Measurements from ENCODE around the gene ATAD3C. TPM values are rescaled to one million over a fixed set of nuclear protein-coding genes. Genes with fewer than 3 reads are reported as not detected.

The ATAD3C gene
- total and polyA plus RNA-seq, 10 donors = 0.25 to 3.9 (median 0.70) TPM; not detected in 2

DNA sequence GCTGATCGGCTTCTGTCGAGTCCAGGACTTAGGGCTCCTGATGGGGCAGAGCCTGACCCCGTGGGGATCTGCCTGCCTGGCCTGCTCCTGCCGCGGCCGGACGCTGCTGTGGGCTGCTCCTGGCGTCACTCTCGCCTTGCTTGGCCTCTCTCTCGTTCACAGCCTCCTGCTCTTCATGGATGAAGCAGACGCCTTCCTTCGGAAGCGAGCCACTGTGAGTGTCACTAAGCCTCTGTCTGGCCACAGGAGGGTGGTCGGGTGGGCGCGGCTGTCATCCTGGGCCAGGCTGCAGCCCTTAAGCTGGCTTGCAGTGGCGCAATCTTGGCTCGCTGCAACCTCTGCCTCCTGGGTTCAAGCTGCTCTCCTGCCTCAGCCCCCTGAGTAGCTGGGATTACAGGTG is 38.2 kb downstream of the ATAD3C start:
- intact Hi-C loops (cut with DNase I; ENCODE audit: low total_unique reads) = no loop called here
- H3K36me3 ChIP-seq = peaks cover 0 to 100% (median 80%) of the 10 kb centered on the region in 6 donors
- TF ChIP-seq, protein P1, sequence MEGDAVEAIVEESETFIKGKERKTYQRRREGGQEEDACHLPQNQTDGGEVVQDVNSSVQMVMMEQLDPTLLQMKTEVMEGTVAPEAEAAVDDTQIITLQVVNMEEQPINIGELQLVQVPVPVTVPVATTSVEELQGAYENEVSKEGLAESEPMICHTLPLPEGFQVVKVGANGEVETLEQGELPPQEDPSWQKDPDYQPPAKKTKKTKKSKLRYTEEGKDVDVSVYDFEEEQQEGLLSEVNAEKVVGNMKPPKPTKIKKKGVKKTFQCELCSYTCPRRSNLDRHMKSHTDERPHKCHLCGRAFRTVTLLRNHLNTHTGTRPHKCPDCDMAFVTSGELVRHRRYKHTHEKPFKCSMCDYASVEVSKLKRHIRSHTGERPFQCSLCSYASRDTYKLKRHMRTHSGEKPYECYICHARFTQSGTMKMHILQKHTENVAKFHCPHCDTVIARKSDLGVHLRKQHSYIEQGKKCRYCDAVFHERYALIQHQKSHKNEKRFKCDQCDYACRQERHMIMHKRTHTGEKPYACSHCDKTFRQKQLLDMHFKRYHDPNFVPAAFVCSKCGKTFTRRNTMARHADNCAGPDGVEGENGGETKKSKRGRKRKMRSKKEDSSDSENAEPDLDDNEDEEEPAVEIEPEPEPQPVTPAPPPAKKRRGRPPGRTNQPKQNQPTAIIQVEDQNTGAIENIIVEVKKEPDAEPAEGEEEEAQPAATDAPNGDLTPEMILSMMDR (IDR thresholded peaks at IDR 0.05 in 8 of 11, conservative IDR thresholded peaks at IDR 0.05 in 3 of 11) = no peak
- no peak for TF ChIP-seq POLR2AphosphoS5 (IDR thresholded peaks at IDR 0.05)
- no peak for TF ChIP-seq POLR2A (IDR thresholded peaks at IDR 0.05)

DNA sequence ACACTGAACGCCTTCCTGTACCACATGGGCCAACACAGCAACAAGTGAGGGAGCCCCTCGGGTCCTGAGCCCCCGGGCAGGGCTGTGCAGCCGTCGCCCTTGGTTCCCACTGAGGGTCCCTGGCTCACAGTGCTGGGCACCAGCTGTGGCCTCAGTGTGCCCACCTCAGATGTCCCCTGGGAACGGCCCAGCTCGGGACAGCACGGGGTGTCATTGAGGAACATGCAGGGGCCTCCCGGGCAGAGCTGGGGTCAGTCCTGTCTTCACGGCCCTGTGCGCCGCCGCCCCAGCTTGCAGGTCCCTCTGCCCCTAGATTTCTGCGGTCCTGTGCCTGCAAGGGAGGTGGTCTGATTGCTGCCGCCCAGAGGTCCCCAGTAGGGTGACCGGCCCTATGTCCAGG is 39.7 kb downstream of the ATAD3C start:
- intact Hi-C loops (cut with DNase I; ENCODE audit: low total_unique reads) = no loop called here
- Histone ChIP-seq H3K4me3 (no peak overlapping the region), H3K27ac (no peak overlapping the region), H3K36me3 (peaks cover 0 to 100% (median 80%) of the 10 kb centered on the region in 6 donors), H3K4me1 (no peaks in the 10 kb centered on the region), H3K9me3 (peaks cover 0 to 32% (median 27%) of the 10 kb centered on the region in 8 donors), H3K27me3 (replicated peaks in 1 of 7) (no peaks in the 10 kb centered on the region)
- 96 to 99% (median 97%) methylated on average over 8 to 16 of the region's 16 CpGs for WGBS, 5 donors
- no peak for DNase-seq
- TF ChIP-seq POLR2A (IDR thresholded peaks at IDR 0.05) (no peak), POLR2AphosphoS5 (IDR thresholded peaks at IDR 0.05) (no peak)
- TF ChIP-seq, protein P1 (IDR thresholded peaks at IDR 0.05 in 8 of 11, conservative IDR thresholded peaks at IDR 0.05 in 3 of 11) = no peak

More for the DNA sequence above, 38.2 kb downstream of the ATAD3C start:
- Histone ChIP-seq H3K27me3 (replicated peaks in 1 of 7) (no peaks in the 10 kb centered on the region), H3K27ac (no peak overlapping the region), H3K4me3 (no peak overlapping the region), H3K4me1 (no peaks in the 10 kb centered on the region), H3K9me3 (peaks cover 0 to 17% (median 13%) of the 10 kb centered on the region in 8 donors)
- 95 to 99% (median 95%) methylated on average over 6 to 18 of the region's 18 CpGs for WGBS, 5 donors
- DNase-seq = no peak

DNA sequence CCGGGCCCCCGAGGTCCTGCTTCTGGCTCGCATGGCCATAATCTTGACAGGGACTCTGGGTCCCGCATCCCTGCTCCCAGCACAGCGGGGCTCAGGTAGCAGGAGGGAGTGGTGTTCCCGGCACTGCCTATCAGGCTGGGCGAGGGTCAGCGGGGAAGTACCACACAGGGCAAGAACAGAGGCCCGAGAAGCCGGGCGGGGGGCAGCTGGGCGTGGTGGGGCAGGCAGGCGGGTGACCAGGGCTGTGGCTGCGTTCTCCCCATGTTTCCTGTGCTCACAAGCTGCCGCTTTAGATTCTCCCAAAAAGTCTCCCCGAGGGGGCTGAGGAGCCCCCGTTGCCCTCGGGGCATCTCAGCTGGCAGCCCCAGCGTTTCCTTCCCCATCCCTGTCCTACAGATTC is 40.4 kb downstream of the ATAD3C start:
- no peak overlapping the region for H3K4me3 ChIP-seq
- no peaks in the 10 kb centered on the region for H3K4me1 ChIP-seq
- TF ChIP-seq POLR2AphosphoS5 (IDR thresholded peaks at IDR 0.05) = no peak
- TF ChIP-seq, protein P1 (IDR thresholded peaks at IDR 0.05 in 8 of 11, conservative IDR thresholded peaks at IDR 0.05 in 3 of 11) = no peak
- no peak for TF ChIP-seq POLR2A (IDR thresholded peaks at IDR 0.05)
- 95 to 100% (median 97%) methylated on average over 16 to 19 of the region's 19 CpGs for WGBS, 5 donors
- DNase-seq = no peak
- H3K27me3 ChIP-seq (replicated peaks in 1 of 7) = no peaks in the 10 kb centered on the region
- H3K27ac ChIP-seq = no peak overlapping the region
- H3K36me3 ChIP-seq = peaks cover 0 to 100% (median 82%) of the 10 kb centered on the region in 6 donors
- H3K9me3 ChIP-seq = peaks cover 0 to 32% (median 28%) of the 10 kb centered on the region in 8 donors
- intact Hi-C loops (cut with DNase I; ENCODE audit: low total_unique reads) = no loop called here

- intact Hi-C loops (cut with DNase I; ENCODE audit: low total_unique reads) = no loop called here
- Histone ChIP-seq H3K36me3 (peaks cover 0 to 100% (median 83%) of the 10 kb centered on the region in 6 donors), H3K4me1 (no peaks in the 10 kb centered on the region), H3K27me3 (replicated peaks in 1 of 7) (no peaks in the 10 kb centered on the region), H3K27ac (no peak overlapping the region), H3K4me3 (no peak overlapping the region), H3K9me3 (peaks cover 0 to 32% (median 28%) of the 10 kb centered on the region in 8 donors)
- 94 to 99% (median 99%) methylated on average over 13 to 21 of the region's 25 CpGs for WGBS, 5 donors
- TF ChIP-seq, protein P1 (IDR thresholded peaks at IDR 0.05 in 8 of 11, conservative IDR thresholded peaks at IDR 0.05 in 3 of 11) = no peak
- TF ChIP-seq POLR2AphosphoS5 (IDR thresholded peaks at IDR 0.05) (no peak), POLR2A (IDR thresholded peaks at IDR 0.05) (no peak)
- DNase-seq = no peak
These were observed 41.2 kb downstream of the ATAD3C start for GRCh38 chr1:1490633-1491230.

Measured in spleen (tissue), 11 donors.